ENCODE measurements around the gene COL13A1.

Gene COL13A1

DNA sequence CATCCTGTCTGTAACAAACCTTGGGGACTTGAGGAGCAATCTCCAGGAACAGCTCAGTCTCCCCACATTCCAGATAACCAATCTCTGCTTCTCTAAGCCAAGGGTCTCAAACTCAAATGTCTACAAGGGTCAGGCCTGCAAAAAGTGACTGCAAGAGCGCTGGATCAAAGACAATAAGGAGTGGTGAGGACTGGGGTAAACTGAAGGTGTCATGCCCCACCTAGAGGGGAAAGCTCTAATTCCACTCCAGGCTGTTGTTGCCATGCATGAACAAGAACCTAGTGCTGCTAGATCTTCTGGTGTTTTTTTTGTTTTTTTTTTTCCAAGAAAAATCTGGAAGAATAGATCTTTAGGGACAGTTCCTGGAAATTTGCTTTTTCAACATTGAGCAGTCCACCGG is 133.1 kb downstream of the COL13A1 start:
- Histone ChIP-seq H3K4me1 (no peaks in the 10 kb centered on the region), H3K4me2 (ENCODE audit: low read length) (no peak overlapping the region), H3K36me3 (ENCODE audit: control insufficient read depth, insufficient read depth, low read length) (no peaks in the 10 kb centered on the region), H2AFZ (no peak overlapping the region), H3K27ac (no peak overlapping the region), H3K9ac (no peak overlapping the region), H3K4me3 (ENCODE audit: low read depth, low read length) (no peak overlapping the region), H3K79me2 (no peaks in the 10 kb centered on the region), H3K9me3 (ENCODE audit: control insufficient read depth, low read length) (no peaks in the 10 kb centered on the region), H3K27me3 (ENCODE audit: control insufficient read depth, insufficient read depth, low read length) (no peaks in the 10 kb centered on the region)
- TF ChIP-seq, protein P1, sequence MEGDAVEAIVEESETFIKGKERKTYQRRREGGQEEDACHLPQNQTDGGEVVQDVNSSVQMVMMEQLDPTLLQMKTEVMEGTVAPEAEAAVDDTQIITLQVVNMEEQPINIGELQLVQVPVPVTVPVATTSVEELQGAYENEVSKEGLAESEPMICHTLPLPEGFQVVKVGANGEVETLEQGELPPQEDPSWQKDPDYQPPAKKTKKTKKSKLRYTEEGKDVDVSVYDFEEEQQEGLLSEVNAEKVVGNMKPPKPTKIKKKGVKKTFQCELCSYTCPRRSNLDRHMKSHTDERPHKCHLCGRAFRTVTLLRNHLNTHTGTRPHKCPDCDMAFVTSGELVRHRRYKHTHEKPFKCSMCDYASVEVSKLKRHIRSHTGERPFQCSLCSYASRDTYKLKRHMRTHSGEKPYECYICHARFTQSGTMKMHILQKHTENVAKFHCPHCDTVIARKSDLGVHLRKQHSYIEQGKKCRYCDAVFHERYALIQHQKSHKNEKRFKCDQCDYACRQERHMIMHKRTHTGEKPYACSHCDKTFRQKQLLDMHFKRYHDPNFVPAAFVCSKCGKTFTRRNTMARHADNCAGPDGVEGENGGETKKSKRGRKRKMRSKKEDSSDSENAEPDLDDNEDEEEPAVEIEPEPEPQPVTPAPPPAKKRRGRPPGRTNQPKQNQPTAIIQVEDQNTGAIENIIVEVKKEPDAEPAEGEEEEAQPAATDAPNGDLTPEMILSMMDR (IDR thresholded peaks at IDR 0.05), result no peak

DNA sequence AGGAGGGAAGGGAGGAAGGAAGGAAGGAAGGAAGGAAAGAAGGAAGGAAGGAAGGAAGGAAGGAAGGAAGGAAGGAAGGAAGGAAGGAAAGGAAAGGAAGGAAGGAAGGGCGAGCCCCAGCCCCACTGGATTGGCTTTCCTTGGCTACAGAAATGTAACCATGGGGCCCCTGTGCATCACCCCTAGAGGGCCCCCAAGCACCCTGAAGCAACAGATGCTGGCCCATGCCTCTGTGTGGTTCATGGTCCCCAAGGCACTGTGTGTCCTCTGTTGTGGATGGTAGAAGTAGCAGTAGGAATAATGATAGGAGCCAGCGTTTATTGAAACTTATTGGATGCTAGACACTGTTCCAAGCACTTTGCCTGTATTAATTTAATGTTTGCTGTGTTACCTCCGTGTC is 134.4 kb downstream of the COL13A1 start:
- TF ChIP-seq, protein P1 (IDR thresholded peaks at IDR 0.05), result no peak
- no peak overlapping the region for H3K4me3 ChIP-seq (ENCODE audit: low read depth, low read length)
- H3K27ac ChIP-seq, result no peak overlapping the region
- no peaks in the 10 kb centered on the region for H3K27me3 ChIP-seq (ENCODE audit: control insufficient read depth, insufficient read depth, low read length)
- no peak overlapping the region for H3K9ac ChIP-seq
- H3K9me3 ChIP-seq (ENCODE audit: control insufficient read depth, low read length), result no peaks in the 10 kb centered on the region
- H3K36me3 ChIP-seq (ENCODE audit: control insufficient read depth, insufficient read depth, low read length), result no peaks in the 10 kb centered on the region
- no peak overlapping the region for H3K4me2 ChIP-seq (ENCODE audit: low read length)
- H2AFZ ChIP-seq, result no peak overlapping the region
- no peaks in the 10 kb centered on the region for H3K79me2 ChIP-seq
- H3K4me1 ChIP-seq, result no peaks in the 10 kb centered on the region

DNA sequence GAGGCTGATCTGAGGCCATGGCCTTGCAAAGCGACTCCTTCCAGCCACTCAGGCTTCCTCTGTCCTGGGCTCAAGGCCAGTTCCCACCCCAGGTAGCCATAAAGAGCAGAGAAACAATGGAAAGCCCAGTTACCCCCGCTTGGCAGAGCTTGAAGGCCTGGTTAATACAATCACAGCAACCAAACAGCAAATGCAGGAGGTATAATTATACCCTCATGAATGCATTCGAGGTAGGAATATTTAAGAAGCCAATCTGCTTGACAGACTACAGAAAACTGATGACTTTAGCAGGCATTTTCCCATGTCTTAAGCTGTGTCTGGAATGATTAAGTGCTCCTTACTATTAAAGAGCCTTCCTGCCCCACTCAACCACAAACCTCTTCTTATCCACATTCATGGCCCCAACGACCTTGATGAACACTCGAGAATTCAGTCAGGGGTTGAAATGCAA is 136.9 kb downstream of the COL13A1 start:
- TF ChIP-seq, protein P1 (IDR thresholded peaks at IDR 0.05), result no peak
- no peaks in the 10 kb centered on the region for H3K36me3 ChIP-seq (ENCODE audit: control insufficient read depth, insufficient read depth, low read length)

DNA sequence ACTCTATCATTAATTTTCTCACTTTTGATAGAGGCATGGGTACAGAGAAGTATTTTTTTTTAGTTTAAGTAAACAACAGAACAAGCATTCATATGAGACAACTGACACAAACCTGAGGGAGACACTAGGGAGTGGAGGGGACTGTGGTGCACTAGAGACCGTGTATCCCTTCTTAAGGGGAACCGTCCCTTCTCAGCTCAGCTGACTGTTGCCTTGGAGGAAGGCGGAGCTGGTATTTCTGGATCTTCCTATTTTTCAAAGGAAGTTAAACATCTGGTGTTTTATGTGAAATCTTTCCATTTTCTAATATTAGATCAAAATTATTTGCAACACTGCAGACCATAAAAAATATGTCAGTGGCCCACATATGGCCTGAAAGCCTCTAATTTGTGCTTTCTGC is 137.4 kb downstream of the COL13A1 start:
- H3K36me3 ChIP-seq (ENCODE audit: control insufficient read depth, insufficient read depth, low read length), result no peaks in the 10 kb centered on the region
- H3K4me1 ChIP-seq, result no peaks in the 10 kb centered on the region
- H2AFZ ChIP-seq, result no peak overlapping the region
- H3K27ac ChIP-seq, result no peak overlapping the region
- H3K4me3 ChIP-seq (ENCODE audit: low read depth, low read length), result no peak overlapping the region
- no peak overlapping the region for H3K9ac ChIP-seq
- no peaks in the 10 kb centered on the region for H3K9me3 ChIP-seq (ENCODE audit: control insufficient read depth, low read length)
- H3K27me3 ChIP-seq (ENCODE audit: control insufficient read depth, insufficient read depth, low read length), result no peaks in the 10 kb centered on the region
- no peak overlapping the region for H3K4me2 ChIP-seq (ENCODE audit: low read length)
- TF ChIP-seq, protein P1 (IDR thresholded peaks at IDR 0.05), result no peak
- no peaks in the 10 kb centered on the region for H3K79me2 ChIP-seq

More for the DNA sequence above, 136.9 kb downstream of the COL13A1 start:
- no peaks in the 10 kb centered on the region for H3K27me3 ChIP-seq (ENCODE audit: control insufficient read depth, insufficient read depth, low read length)
- no peak overlapping the region for H3K9ac ChIP-seq
- no peak overlapping the region for H2AFZ ChIP-seq
- no peaks in the 10 kb centered on the region for H3K9me3 ChIP-seq (ENCODE audit: control insufficient read depth, low read length)
- H3K79me2 ChIP-seq, result no peaks in the 10 kb centered on the region
- no peaks in the 10 kb centered on the region for H3K4me1 ChIP-seq
- H3K27ac ChIP-seq, result no peak overlapping the region
- H3K4me3 ChIP-seq (ENCODE audit: low read depth, low read length), result no peak overlapping the region
- H3K4me2 ChIP-seq (ENCODE audit: low read length), result no peak overlapping the region

DNA sequence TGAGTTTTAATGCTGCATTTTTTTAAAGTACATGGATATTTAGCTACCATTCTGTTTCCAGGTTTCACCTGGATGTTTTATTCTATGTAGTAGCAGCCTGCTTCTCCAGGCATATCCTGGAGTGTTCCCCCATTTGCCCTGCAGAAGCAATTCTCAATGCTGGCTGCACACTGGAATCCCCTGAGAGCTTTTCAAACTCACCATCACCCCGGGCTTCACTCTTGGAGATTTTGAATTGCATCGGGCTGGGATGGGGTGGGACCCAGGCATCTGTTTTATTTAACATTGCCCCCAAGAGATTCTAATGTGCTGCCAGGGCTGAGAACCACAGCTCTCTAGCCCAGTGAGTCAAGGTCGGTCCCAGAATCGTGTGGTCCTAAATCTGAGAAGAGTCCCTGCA is 137.8 kb downstream of the COL13A1 start:
- H3K36me3 ChIP-seq (ENCODE audit: control insufficient read depth, insufficient read depth, low read length), result no peaks in the 10 kb centered on the region
- H3K27ac ChIP-seq, result no peak overlapping the region
- H3K27me3 ChIP-seq (ENCODE audit: control insufficient read depth, insufficient read depth, low read length), result no peaks in the 10 kb centered on the region
- no peaks in the 10 kb centered on the region for H3K9me3 ChIP-seq (ENCODE audit: control insufficient read depth, low read length)
- H2AFZ ChIP-seq, result no peak overlapping the region
- H3K9ac ChIP-seq, result no peak overlapping the region
- H3K4me1 ChIP-seq, result no peaks in the 10 kb centered on the region
- TF ChIP-seq, protein P1 (IDR thresholded peaks at IDR 0.05), result no peak
- H3K79me2 ChIP-seq, result no peaks in the 10 kb centered on the region
- H3K4me2 ChIP-seq (ENCODE audit: low read length), result no peak overlapping the region
- H3K4me3 ChIP-seq (ENCODE audit: low read depth, low read length), result no peak overlapping the region
